HepG2 (cell line): ENCODE data around the gene POLR1G. TPM values are rescaled to one million over a fixed set of nuclear protein-coding genes. Genes with fewer than 3 reads are reported as not detected.

ENCODE experiments used
- CEBPB ChIP-seq: IDR thresholded peaks from 2 replicates; pipeline ENCODE4 v1.6.1; 2011; ENCODE audit warnings: low read depth, low read length, improper control_type of control experiment, borderline replicate concordance
- DBP ChIP-seq: sonication (generic); formaldehyde crosslinking; IDR thresholded peaks from 2 replicates; pipeline ENCODE4 v1.4.0; 2020; ENCODE audit warnings: missing genetic modification reagents; ENCODE audit errors: not compliant biosample characterization
- FOXA3 ChIP-seq: IDR thresholded peaks from 2 replicates; pipeline ENCODE4 v1.6.1; 2016; ENCODE audit warnings: missing genetic modification reagents, missing compliant biosample characterization
- GTF2F1 ChIP-seq: fragments of 150-350 bp; IDR thresholded peaks from 2 replicates; pipeline ENCODE4 v1.6.1; 2014; ENCODE audit warnings: low read length
- HNRNPUL1 ChIP-seq: fragments of 200-400 bp; formaldehyde crosslinking; IDR thresholded peaks from 2 replicates; pipeline ENCODE4 v1.6.1; 2017; ENCODE audit warnings: low read depth, mild to moderate bottlenecking, low read length, moderate library complexity
- HOXA3 ChIP-seq: sonication (generic); formaldehyde crosslinking; IDR thresholded peaks from 2 replicates; pipeline ENCODE4 v1.5.0; 2020; ENCODE audit warnings: missing genetic modification reagents
- JUN ChIP-seq: sonication (generic); formaldehyde crosslinking; IDR thresholded peaks from 2 replicates; pipeline ENCODE4 v1.4.0; 2020; ENCODE audit warnings: mild to moderate bottlenecking, missing genetic modification reagents
- SCMH1 ChIP-seq: sonication (generic); formaldehyde crosslinking; IDR thresholded peaks from 2 replicates; pipeline ENCODE4 v1.9.0; 2021; ENCODE audit warnings: missing genetic modification reagents, mild to moderate bottlenecking, borderline replicate concordance
- TFDP2 ChIP-seq: sonication (generic); formaldehyde crosslinking; IDR thresholded peaks from 2 replicates; pipeline ENCODE4 v1.4.0; 2020; ENCODE audit warnings: missing genetic modification reagents
- ZBTB38 ChIP-seq: sonication (generic); formaldehyde crosslinking; IDR thresholded peaks from 2 replicates; pipeline ENCODE4 v1.5.1; 2020; ENCODE audit warnings: mild to moderate bottlenecking, missing genetic modification reagents
- ZFP1 ChIP-seq: IDR thresholded peaks from 2 replicates; pipeline ENCODE4 v1.6.1; 2016
- ZNF317 ChIP-seq: sonication (generic); formaldehyde crosslinking; IDR thresholded peaks from 2 replicates; pipeline ENCODE4 v1.5.0; 2020; ENCODE audit warnings: mild to moderate bottlenecking, missing genetic modification reagents
- ZNF335 ChIP-seq: sonication (generic); formaldehyde crosslinking; IDR thresholded peaks from 2 replicates; pipeline ENCODE4 v1.4.0; 2020; ENCODE audit warnings: missing genetic modification reagents
- ZNF33A ChIP-seq: sonication (generic); formaldehyde crosslinking; IDR thresholded peaks from 2 replicates; pipeline ENCODE4 v1.5.1; 2020; ENCODE audit warnings: missing genetic modification reagents, mild to moderate bottlenecking, moderate library complexity, borderline replicate concordance
- ZNF768 ChIP-seq: sonication (generic); formaldehyde crosslinking; IDR thresholded peaks from 2 replicates; pipeline ENCODE4 v1.4.0; 2020; ENCODE audit warnings: missing genetic modification reagents
- ZNF792 ChIP-seq: IDR thresholded peaks from 2 replicates; pipeline ENCODE4 v1.6.1; 2016
- ZNF878 ChIP-seq: sonication (generic); formaldehyde crosslinking; IDR thresholded peaks from 2 replicates; pipeline ENCODE4 v1.8.1; 2023; ENCODE audit warnings: mild to moderate bottlenecking, missing genetic modification reagents, moderate library complexity
- ZXDC ChIP-seq: sonication (generic); formaldehyde crosslinking; IDR thresholded peaks from 2 replicates; pipeline ENCODE4 v1.5.0; 2020; ENCODE audit warnings: mild to moderate bottlenecking, missing genetic modification reagents
- polyA plus RNA-seq, 8 experiments: library from polyadenylated mRNA; depleted of rRNA in 3 of 8; stranded (reverse) in 7 of 8; unstranded in 1 of 8; fragments of >200 nt; fragmentation: Illumina TruSeq in 4 of 8; extraction: Trizol in 4 of 8; gene quantifications; 2 replicates each; pipeline versions ENCODE4 v1.2.1 to v1.2.3, GENCODE V29; 2011 to 2016; ENCODE audit warnings: low read depth in 4 of 8, missing spikeins in 1 of 8, mixed read lengths in 1 of 8; ENCODE audit not compliant: insufficient read depth in 1 of 8
- total RNA-seq, 5 experiments: library from RNA; depleted of rRNA; stranded (reverse); fragments of >200 nt; fragmentation: Illumina TruSeq; extraction: Trizol; gene quantifications; 2 replicates each; pipeline ENCODE4 v1.2.3, GENCODE V29; 2016; ENCODE audit warnings: low read depth in 1 of 5
- TF ChIP-seq, protein P1 (sequence below): sonication (generic); formaldehyde crosslinking; IDR thresholded peaks from 2 replicates; pipeline ENCODE4 v1.9.0; 2021; ENCODE audit warnings: missing genetic modification reagents, borderline replicate concordance
- TF ChIP-seq, protein P2 (sequence below): sonication (generic); formaldehyde crosslinking; IDR thresholded peaks from 2 replicates; pipeline ENCODE4 v1.9.0; 2021; ENCODE audit warnings: missing genetic modification reagents, borderline replicate concordance
- TF ChIP-seq, protein P3 (sequence below): sonication (generic); formaldehyde crosslinking; IDR thresholded peaks from 2 replicates; pipeline ENCODE4 v1.4.0; 2020; ENCODE audit warnings: low read depth, mild to moderate bottlenecking, missing genetic modification reagents

POLR1G gene
- total and polyA plus RNA-seq, 2 of the 13 experiments (the other 11 are each of a cell fraction or from before 2014, with no cell fraction given): 3.5 to 20.8 TPM

DNA sequence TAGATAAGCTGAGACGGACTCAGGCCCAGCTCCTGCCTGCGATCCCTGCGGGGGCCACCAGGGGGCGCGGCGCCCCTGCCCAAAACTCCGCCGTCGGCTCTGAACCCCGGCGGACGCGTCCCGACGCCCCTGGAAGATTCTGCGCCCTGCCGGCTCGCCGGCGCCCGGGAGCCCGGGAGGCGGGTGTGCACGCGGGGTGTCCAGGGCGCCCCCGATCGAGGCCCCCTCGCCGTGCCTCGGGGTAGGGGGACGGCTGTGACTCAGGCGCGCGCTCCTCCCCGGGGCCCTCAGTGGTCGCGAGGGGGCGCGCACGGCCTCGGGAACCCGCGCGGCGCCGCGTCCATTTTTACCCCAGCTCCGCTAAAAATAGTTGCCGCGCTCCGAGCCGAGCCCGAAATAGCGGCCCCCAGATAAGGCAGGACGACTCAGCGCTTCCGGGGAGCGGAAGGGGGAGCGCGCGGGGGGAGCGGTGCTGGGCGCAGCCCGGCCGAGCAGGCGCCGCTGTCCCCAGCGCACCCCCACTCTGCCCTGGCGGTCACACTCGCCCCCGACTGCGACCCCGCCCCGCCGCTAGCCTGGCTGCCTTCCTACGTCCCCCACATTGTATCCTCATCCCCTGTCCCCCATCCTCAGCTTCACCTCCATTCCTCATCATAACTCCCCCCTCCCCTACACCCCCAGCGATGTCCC is 33.3 kb downstream of the POLR1G start (continued):
- TF ChIP-seq, protein P1, sequence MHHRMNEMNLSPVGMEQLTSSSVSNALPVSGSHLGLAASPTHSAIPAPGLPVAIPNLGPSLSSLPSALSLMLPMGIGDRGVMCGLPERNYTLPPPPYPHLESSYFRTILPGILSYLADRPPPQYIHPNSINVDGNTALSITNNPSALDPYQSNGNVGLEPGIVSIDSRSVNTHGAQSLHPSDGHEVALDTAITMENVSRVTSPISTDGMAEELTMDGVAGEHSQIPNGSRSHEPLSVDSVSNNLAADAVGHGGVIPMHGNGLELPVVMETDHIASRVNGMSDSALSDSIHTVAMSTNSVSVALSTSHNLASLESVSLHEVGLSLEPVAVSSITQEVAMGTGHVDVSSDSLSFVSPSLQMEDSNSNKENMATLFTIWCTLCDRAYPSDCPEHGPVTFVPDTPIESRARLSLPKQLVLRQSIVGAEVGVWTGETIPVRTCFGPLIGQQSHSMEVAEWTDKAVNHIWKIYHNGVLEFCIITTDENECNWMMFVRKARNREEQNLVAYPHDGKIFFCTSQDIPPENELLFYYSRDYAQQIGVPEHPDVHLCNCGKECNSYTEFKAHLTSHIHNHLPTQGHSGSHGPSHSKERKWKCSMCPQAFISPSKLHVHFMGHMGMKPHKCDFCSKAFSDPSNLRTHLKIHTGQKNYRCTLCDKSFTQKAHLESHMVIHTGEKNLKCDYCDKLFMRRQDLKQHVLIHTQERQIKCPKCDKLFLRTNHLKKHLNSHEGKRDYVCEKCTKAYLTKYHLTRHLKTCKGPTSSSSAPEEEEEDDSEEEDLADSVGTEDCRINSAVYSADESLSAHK (CRISPR knock-in tag): no peak
- TF ChIP-seq TFDP2 (CRISPR knock-in tag) (peak; percentile 25; the same call in 1 of the 2 replicates), ZBTB38 (CRISPR knock-in tag) (no peak), ZNF792 (CRISPR knock-in tag) (no peak), SCMH1 (CRISPR knock-in tag) (no peak), JUN (CRISPR knock-in tag) (no peak), ZNF33A (CRISPR knock-in tag) (0 out of 2 replicates have a peak, but pooled peaks have one; percentile 46), ZNF768 (CRISPR knock-in tag) (0 out of 2 replicates have a peak, but pooled peaks have one; percentile 29), FOXA3 (CRISPR knock-in tag) (no peak), DBP (CRISPR knock-in tag) (no peak), ZNF335 (CRISPR knock-in tag) (no peak), ZNF317 (CRISPR knock-in tag) (no peak), GTF2F1 (no peak), HNRNPUL1 (no peak), ZXDC (no peak), ZFP1 (CRISPR knock-in tag) (no peak), HOXA3 (peak; percentile 75), ZNF878 (CRISPR knock-in tag) (no peak), CEBPB (no peak)
- TF ChIP-seq, protein P2, sequence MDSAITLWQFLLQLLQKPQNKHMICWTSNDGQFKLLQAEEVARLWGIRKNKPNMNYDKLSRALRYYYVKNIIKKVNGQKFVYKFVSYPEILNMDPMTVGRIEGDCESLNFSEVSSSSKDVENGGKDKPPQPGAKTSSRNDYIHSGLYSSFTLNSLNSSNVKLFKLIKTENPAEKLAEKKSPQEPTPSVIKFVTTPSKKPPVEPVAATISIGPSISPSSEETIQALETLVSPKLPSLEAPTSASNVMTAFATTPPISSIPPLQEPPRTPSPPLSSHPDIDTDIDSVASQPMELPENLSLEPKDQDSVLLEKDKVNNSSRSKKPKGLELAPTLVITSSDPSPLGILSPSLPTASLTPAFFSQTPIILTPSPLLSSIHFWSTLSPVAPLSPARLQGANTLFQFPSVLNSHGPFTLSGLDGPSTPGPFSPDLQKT (CRISPR knock-in tag): no peak
- TF ChIP-seq, protein P3, sequence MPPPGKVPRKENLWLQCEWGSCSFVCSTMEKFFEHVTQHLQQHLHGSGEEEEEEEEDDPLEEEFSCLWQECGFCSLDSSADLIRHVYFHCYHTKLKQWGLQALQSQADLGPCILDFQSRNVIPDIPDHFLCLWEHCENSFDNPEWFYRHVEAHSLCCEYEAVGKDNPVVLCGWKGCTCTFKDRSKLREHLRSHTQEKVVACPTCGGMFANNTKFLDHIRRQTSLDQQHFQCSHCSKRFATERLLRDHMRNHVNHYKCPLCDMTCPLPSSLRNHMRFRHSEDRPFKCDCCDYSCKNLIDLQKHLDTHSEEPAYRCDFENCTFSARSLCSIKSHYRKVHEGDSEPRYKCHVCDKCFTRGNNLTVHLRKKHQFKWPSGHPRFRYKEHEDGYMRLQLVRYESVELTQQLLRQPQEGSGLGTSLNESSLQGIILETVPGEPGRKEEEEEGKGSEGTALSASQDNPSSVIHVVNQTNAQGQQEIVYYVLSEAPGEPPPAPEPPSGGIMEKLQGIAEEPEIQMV (CRISPR knock-in tag): no peak
